Amniotic stem cell (primary cell): ENCODE data around the gene MMP3.

Source experiments
- DNase-seq: peaks from one replicate; lab custom pipeline; 2025; lab: John Stamatoyannopoulos, UW

MMP3 gene

GRCh38 chr11:102791271-102792036 lies 52.0 kb downstream of the MMP3 start:
- DNase-seq = no peak

DNA sequence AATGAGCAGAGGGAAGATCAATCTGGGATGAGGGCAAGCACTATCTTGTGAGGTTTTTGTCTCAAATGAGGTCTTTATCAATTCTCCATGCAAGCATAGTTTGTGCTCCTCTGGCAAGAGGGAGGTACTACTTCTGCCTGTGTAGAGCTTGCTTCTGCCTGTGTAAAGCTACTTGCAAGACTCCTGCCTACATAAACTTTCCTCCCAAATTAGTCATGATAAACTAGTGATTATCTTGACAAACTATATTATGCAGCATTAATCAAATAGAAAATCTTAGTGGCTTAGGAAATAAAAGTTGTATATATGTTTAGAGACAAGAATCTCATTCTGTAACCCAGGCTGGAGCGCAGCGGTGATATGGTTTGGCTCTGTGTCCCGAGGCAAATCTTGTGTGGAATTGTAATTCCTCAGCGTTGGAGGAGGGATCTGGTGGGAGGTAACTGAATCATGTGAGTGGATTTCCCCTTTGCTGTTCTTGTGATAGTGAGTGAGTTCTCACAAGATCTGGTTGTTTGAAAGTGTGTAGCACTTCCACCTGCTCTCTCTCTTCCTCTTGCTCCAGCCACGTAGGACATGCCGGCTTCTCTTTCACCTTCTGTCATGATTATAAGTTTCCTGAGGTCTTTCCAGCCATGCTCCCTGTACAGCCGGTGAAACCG lies 54.9 kb downstream of the MMP3 start:
- no peak for DNase-seq
